Measurements from ENCODE around the gene DUSP22. TPM values are rescaled to one million over a fixed set of nuclear protein-coding genes. Genes with fewer than 3 reads are reported as not detected.

The DUSP22 gene
- total and polyA plus RNA-seq, 2 experiments from 2014 or later = 12.8 to 36.8 TPM

- no peak overlapping the region for H3K4me3 ChIP-seq
- no peak overlapping the region for H3K4me3 Mint-ChIP-seq
- no peaks in the 10 kb centered on the region for H3K36me3 ChIP-seq (ENCODE audit: insufficient read depth)
- H3K27ac ChIP-seq (ENCODE audit: low read depth) = no peak overlapping the region
- ATAC-seq (no peak), DNase-seq (ENCODE audit: low spot score) (no peak)
- no peak overlapping the region for H2AFZ ChIP-seq
- H3K79me2 ChIP-seq (replicated peaks; ENCODE audit: insufficient read depth) = no peaks in the 10 kb centered on the region
- H3K4me1 Mint-ChIP-seq = no peaks in the 10 kb centered on the region
- no peaks in the 10 kb centered on the region for H3K27me3 ChIP-seq (ENCODE audit: insufficient read depth)
- no peak overlapping the region for H3K27ac Mint-ChIP-seq
- no peaks in the 10 kb centered on the region for H3K4me1 ChIP-seq (ENCODE audit: insufficient read depth)
- peaks cover 5% of the 10 kb centered on the region; the same call in 1 of the 3 replicates for H3K9me3 Mint-ChIP-seq
- no peaks in the 10 kb centered on the region for H3F3A ChIP-seq (replicated peaks; ENCODE audit: low read depth)
- H3K4me2 ChIP-seq = no peak overlapping the region
- no peaks in the 10 kb centered on the region for H3K36me3 Mint-ChIP-seq (ENCODE audit: low read depth)
- no peaks in the 10 kb centered on the region for H4K20me1 ChIP-seq (replicated peaks; ENCODE audit: insufficient read depth)
- no peaks in the 10 kb centered on the region for H3K27me3 Mint-ChIP-seq (ENCODE audit: insufficient read depth, low read depth, poor library complexity)
- no peaks in the 10 kb centered on the region for H3K9me2 ChIP-seq (ENCODE audit: insufficient read depth)
- TF ChIP-seq CREB1 (CRISPR knock-in tag; IDR thresholded peaks at IDR 0.05; ENCODE audit: low read depth) = no peak
- no peak for TF ChIP-seq NANOG (IDR thresholded peaks at IDR 0.05; ENCODE audit: borderline replicate concordance)
- TF ChIP-seq CTCF (conservative IDR thresholded peaks at IDR 0.05; ENCODE audit: low read depth in 2 of 2) = no peak
- TF ChIP-seq POLR2AphosphoS5 (IDR thresholded peaks at IDR 0.05; ENCODE audit: low read depth) = no peak
- TF ChIP-seq ZNF331 (CRISPR knock-in tag; IDR thresholded peaks at IDR 0.05; ENCODE audit: low read depth) = no peak
- no peak for TF ChIP-seq REST (IDR thresholded peaks at IDR 0.05; ENCODE audit: unreplicated experiment)
- no peak for TF ChIP-seq ETS1 (IDR thresholded peaks at IDR 0.05)
- TF ChIP-seq STAT1 (IDR thresholded peaks at IDR 0.05; ENCODE audit: unreplicated experiment) = no peak
- no peak for TF ChIP-seq EZH2 (IDR thresholded peaks at IDR 0.05; ENCODE audit: low read depth, unreplicated experiment)
- no peak for TF ChIP-seq ZNF462 (CRISPR knock-in tag; IDR thresholded peaks at IDR 0.05)
- no peak for TF ChIP-seq ZNF114 (CRISPR knock-in tag; IDR thresholded peaks at IDR 0.05)
- TF ChIP-seq JUNB (IDR thresholded peaks at IDR 0.05; ENCODE audit: unreplicated experiment) = no peak
- no peak for TF ChIP-seq EZH2phosphoT487 (IDR thresholded peaks at IDR 0.05; ENCODE audit: unreplicated experiment)
Observed at GRCh38 chr6:251920-252319, 40.4 kb upstream of the DUSP22 start.
